ENCODE results near the gene NTRK2.

DNA sequence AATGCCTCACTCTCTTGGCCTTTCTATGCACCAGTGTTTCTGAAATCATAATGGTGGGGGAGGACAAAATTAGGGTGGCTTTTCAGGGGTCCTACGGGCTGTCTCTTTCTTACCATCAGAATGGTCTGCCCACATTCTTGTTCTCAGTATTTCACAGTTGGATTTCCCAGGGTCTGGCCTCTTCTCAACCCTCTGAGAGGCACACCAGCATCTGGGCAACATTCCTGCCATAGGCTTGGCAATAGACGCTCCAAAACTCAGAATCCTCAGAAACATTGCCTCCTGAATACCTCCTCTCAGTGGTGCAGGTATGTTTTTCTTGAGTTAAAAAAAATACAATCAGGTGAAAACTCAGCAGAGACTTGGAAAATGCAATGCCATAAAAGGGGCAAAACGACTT lies 358.3 kb downstream of the NTRK2 start:
- TF ChIP-seq CTCF (IDR thresholded peaks at IDR 0.05) (no peak), ZFX (IDR thresholded peaks at IDR 0.05; ENCODE audit: borderline replicate concordance) (no peak)

All from 22Rv1 (cell line).